SKM-1 treated with dmso at 0.1 percent for 144 hours (cell line): ENCODE measurements around the gene VPS50.

Experiments
- DNase-seq: peaks from one replicate; lab custom pipeline; 2025; ENCODE audit not compliant: unreplicated experiment; lab: John Stamatoyannopoulos, UW

The VPS50 gene

GRCh38 chr7:93392984-93393383, 160.8 kb downstream of the VPS50 start:
- DNase-seq: no peak

DNA sequence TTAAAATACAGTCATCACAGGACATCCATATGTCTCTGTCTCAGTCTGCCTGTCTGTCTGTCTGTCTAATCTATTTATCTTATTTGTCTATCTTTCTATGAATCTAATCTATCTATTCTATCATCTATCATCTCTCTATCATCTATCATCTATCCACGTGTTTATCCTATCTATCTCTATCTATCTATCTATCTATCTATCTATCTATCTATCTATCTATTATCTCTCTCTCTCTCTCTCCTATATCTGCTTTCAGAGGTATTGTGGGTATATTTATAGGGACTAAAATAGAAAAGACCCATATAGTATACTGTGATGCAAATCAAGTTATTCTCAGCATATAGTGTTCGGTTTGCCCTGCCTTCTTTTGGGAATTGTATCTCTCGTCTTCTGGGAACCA, 167.5 kb downstream of the VPS50 start:
- no peak for DNase-seq

- DNase-seq: no peak
These were observed 170.8 kb downstream of the VPS50 start for GRCh38 chr7:93402944-93403343.

DNA sequence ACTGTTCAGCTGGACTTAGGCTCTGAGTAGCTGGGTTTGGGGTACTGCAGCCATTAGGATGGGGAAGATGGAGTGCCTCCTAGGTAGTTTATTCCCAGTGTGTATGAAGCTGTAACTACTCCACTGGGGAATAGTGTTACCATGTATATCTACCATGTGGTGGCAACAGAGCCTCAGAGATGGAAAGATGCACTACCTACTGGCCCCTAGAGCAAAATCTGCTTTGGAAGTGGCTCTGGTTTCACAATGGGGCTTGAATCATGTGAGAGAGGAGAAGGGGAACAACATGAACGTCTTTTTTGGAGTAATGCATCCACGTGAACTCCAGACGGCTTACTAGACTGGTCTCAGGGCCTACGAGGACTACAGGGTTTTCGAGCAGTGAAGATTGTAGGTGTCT, 175.1 kb downstream of the VPS50 start:
- DNase-seq: no peak

DNA sequence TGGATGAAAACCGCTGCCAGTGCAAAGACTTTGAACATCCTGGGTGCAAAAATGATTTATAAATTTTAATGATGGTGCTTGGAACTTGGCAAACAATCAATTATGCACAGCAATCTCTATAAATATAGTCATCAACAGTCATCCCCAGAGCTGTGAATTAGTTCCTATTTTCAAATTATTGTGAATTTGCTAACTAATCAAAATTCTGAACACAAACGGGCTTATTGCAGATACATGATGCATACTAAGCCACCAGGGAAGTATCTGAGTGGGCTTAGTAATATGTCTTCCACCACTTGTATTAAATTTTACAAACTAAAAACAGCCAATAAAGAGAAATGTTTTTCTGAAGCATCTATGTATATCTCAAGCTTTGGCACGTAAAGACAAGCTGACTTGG, 177.2 kb downstream of the VPS50 start:
- no peak for DNase-seq
